ENCODE data around the gene RBM20. TPM values are rescaled to one million over a fixed set of nuclear protein-coding genes. Genes with fewer than 3 reads are reported as not detected.

The RBM20 gene
- total RNA-seq, 1 experiment from 2014 or later: 0.17 TPM

- Histone ChIP-seq H4K8ac (replicated peaks; ENCODE audit: insufficient read length, low read depth, low read length) (no peak overlapping the region), H3K14ac (ENCODE audit: insufficient read depth, low read length) (no peak overlapping the region), H2BK120ac (ENCODE audit: low read depth, low read length, poor library complexity, severe bottlenecking) (no peak overlapping the region), H3T11ph (ENCODE audit: low read length) (no peak overlapping the region), H4K91ac (ENCODE audit: insufficient read length, low read depth, low read length) (no peak overlapping the region), H3K79me1 (ENCODE audit: insufficient read depth, low read depth, low read length, poor library complexity, severe bottlenecking) (no peaks in the 10 kb centered on the region), H2BK20ac (ENCODE audit: low read depth, low read length, poor library complexity, severe bottlenecking) (no peak overlapping the region), H3K9me3 (ENCODE audit: control insufficient read depth, low read depth, low read length) (no peaks in the 10 kb centered on the region), H3K56ac (ENCODE audit: insufficient read length, low read depth, low read length) (no peak overlapping the region), H2BK12ac (ENCODE audit: insufficient read length, low read depth, low read length) (no peak overlapping the region), H3K27ac (ENCODE audit: insufficient read length, low read depth, low read length) (no peak overlapping the region), H3K18ac (ENCODE audit: insufficient read length, low read depth, low read length) (no peak overlapping the region), H2BK5ac (ENCODE audit: insufficient read length, low read length) (no peak overlapping the region), H3K4me1 (ENCODE audit: insufficient read depth, low read length) (no peaks in the 10 kb centered on the region), H2AK5ac (ENCODE audit: insufficient read length, low read length) (no peak overlapping the region), H3K23ac (ENCODE audit: insufficient read length, low read depth, low read length) (no peak overlapping the region), H3K27me3 (ENCODE audit: insufficient read depth, low read length) (no peaks in the 10 kb centered on the region), H4K5ac (ENCODE audit: insufficient read length, low read depth, low read length) (no peak overlapping the region), H2AFZ (ENCODE audit: low read length) (no peak overlapping the region), H3K23me2 (ENCODE audit: insufficient read length, low read depth, low read length, poor library complexity, severe bottlenecking) (no peaks in the 10 kb centered on the region), H4K20me1 (ENCODE audit: control insufficient read depth, insufficient read depth, insufficient read length) (no peaks in the 10 kb centered on the region), H3K4ac (ENCODE audit: low read depth, low read length) (no peak overlapping the region), H2BK15ac (ENCODE audit: low read depth, low read length) (no peak overlapping the region), H3K9ac (ENCODE audit: extremely low read depth, insufficient read length, low read length) (no peak overlapping the region), H3K4me2 (ENCODE audit: insufficient read depth, insufficient read length, low read length) (no peak overlapping the region), H3K79me2 (ENCODE audit: insufficient read depth, low read length) (no peaks in the 10 kb centered on the region)
- DNase-seq: no peak
- Mint-ChIP-seq H3K27me3 (ENCODE audit: low read depth) (no peaks in the 10 kb centered on the region; the same call in 1 of the 2 replicates), H3K4me3 (no peak overlapping the region), H3K36me3 (ENCODE audit: insufficient read depth in 1 of 3, low read depth in 3 of 3) (no peaks in the 10 kb centered on the region), H3K4me1 (peaks cover 8 to 11% of the 10 kb centered on the region in 2 experiments), H3K9me3 (no peaks in the 10 kb centered on the region), H3K27ac (no peak overlapping the region)
- no peak for TF ChIP-seq CTCF (conservative IDR thresholded peaks at IDR 0.05)
- no CpG with 5 or more reads among the region's 8 CpGs for WGBS (ENCODE audit: extremely low coverage, insufficient read length, low lambda C conversion rate)
These were observed 144.7 kb downstream of the RBM20 start for GRCh38 chr10:110788620-110789385.
